G401 (cell line): Measurements from ENCODE around the gene PCSK4. TPM values are rescaled to one million over a fixed set of nuclear protein-coding genes. Genes with fewer than 3 reads are reported as not detected.

Experiments used
- DNase-seq: peaks from one replicate; pipeline ENCODE4 v3.0.0-alpha.2; 2015; ENCODE audit warnings: low spot score
- in situ Hi-C: cut with HindIII; loops from 2 replicates; pipeline ENCODE4 v1.10.0; 2016; ENCODE audit warnings: low sequenced_read_pairs, mixed read lengths
- total RNA-seq: library from RNA; depleted of rRNA; stranded (reverse); fragments of >200 nt; shearing (Covaris generic); gene quantifications from 2 replicates; pipeline ENCODE4 v1.2.3, GENCODE V29; 2014

The PCSK4 gene
- total RNA-seq, 1 experiment from 2014 or later = 9.2 TPM

- in situ Hi-C loops = no loop called here
- DNase-seq = no peak
Observed at GRCh38 chr19:1474765-1475351, 15.3 kb downstream of the PCSK4 start.

GRCh38 chr19:1474011-1474764 is 16.0 kb downstream of the PCSK4 start:
- peak; percentile 43 for DNase-seq
- in situ Hi-C loops = no loop called here

GRCh38 chr19:1473085-1473851 is 16.9 kb downstream of the PCSK4 start:
- no peak for DNase-seq

GRCh38 chr19:1472231-1473084 is 17.7 kb downstream of the PCSK4 start:
- peak; percentile 69 for DNase-seq
- in situ Hi-C loops = no loop called here

More at GRCh38 chr19:1473085-1473851, 16.9 kb downstream of the PCSK4 start:
- in situ Hi-C loops = no loop called here

GRCh38 chr19:1471515-1472160 is 18.5 kb downstream of the PCSK4 start:
- in situ Hi-C loops = no loop called here
- DNase-seq = peak; percentile 53

GRCh38 chr19:1471010-1471514 is 19.1 kb downstream of the PCSK4 start:
- no peak for DNase-seq
- in situ Hi-C loops = no loop called here

- DNase-seq = no peak
Observed at GRCh38 chr19:1470305-1471009, 19.7 kb downstream of the PCSK4 start.

GRCh38 chr19:1470055-1470304 is 20.2 kb downstream of the PCSK4 start:
- no peak for DNase-seq
- in situ Hi-C loops = no loop called here

More at GRCh38 chr19:1470305-1471009, 19.7 kb downstream of the PCSK4 start:
- in situ Hi-C loops = no loop called here

GRCh38 chr19:1469255-1470054 is 20.7 kb downstream of the PCSK4 start:
- in situ Hi-C loops = no loop called here
- DNase-seq = no peak

- no peak for DNase-seq
- in situ Hi-C loops = no loop called here
Observed at GRCh38 chr19:1468821-1469254, 21.3 kb downstream of the PCSK4 start.

- DNase-seq = no peak
- in situ Hi-C loops = no loop called here
Observed at GRCh38 chr19:1468274-1468820, 21.8 kb downstream of the PCSK4 start.

GRCh38 chr19:1467490-1468273 is 22.5 kb downstream of the PCSK4 start:
- in situ Hi-C loops = no loop called here
- no peak for DNase-seq

GRCh38 chr19:1467215-1467489 is 23.0 kb downstream of the PCSK4 start:
- in situ Hi-C loops = no loop called here
- no peak for DNase-seq

GRCh38 chr19:1466461-1467214 is 23.5 kb downstream of the PCSK4 start:
- no peak for DNase-seq
- in situ Hi-C loops = no loop called here

GRCh38 chr19:1466018-1466460 is 24.1 kb downstream of the PCSK4 start:
- no peak for DNase-seq
- in situ Hi-C loops = no loop called here
